Measurements from ENCODE around the gene ADRB1. TPM values are rescaled to one million over a fixed set of nuclear protein-coding genes. Genes with fewer than 3 reads are reported as not detected.

ADRB1 gene
- under 0.01 and 0.17 TPM in 2 replicates for total RNA-seq

DNA sequence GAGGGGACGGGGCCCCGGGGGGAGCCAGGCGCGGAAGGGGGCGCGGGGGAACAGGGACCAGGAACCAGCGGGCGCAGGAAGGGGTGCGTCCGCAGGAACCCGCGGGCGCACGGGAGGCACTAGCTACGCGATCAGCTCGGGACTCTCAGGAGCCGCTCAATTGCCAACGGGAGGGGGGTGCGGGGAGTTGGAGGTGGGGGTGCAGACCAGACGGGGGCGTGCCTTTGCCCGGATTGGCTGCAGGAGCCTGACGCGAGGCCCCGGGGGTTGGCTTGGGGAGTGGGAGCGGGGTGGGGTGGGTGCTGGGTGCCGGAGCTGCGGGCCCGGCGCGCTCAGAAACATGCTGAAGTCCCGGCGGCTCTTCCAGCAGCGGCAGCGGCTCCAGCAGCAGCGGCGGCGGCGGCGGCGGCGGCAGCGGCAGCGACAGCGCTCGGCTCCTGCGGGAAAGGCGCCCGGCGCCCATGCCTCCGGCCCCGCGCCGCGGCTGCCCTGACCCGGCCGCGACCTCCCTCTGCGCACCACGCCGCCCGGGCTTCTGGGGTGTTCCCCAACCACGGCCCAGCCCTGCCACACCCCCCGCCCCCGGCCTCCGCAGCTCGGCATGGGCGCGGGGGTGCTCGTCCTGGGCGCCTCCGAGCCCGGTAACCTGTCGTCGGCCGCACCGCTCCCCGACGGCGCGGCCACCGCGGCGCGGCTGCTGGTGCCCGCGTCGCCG, at the start of gene ADRB1:
Gene ADRB1, plus strand, starts transcription at position 335 of the 715 bp plus-strand sequence. Its CDS starts 267 bp downstream, at position 602.

Other genes starting within 250 kb of the ADRB1 start
- 5.5 and 7.2 TPM in 2 replicates for gene DCLRE1A, start 189.8 kb upstream of the ADRB1 start, total RNA-seq
- gene NHLRC2, start 189.2 kb upstream of the ADRB1 start, total RNA-seq, result 18.0 and 20.8 TPM in 2 replicates
- gene CCDC186, start 130.3 kb downstream of the ADRB1 start, total RNA-seq, result 4.0 TPM in 2 replicates
- gene TDRD1, start 135.5 kb downstream of the ADRB1 start, total RNA-seq, result not detected in 2 replicates
- not detected in 2 replicates for gene VWA2, start 195.4 kb downstream of the ADRB1 start, total RNA-seq